Peyer's patch (tissue), 4 donors: ENCODE data around the gene PDE1C.

Source experiments
- POLR2A ChIP-seq, 2 donors: fragments of 450-650 bp; IDR thresholded peaks; one replicate each; pipeline ENCODE4 v1.5.1; 2017; ENCODE audit warnings: antibody characterized with exemption in 2 of 2, mild to moderate bottlenecking in 2 of 2, moderate library complexity in 2 of 2
- TF ChIP-seq, protein P1 (sequence below), 6 experiments: fragments of 450-650 bp in 4 of 6; fragments of 200-600 bp in 2 of 6; sonication (generic) in 1 of 6; IDR thresholded peaks; one replicate each; pipeline ENCODE4 v1.5.1; 2017 to 2019; ENCODE audit warnings: antibody characterized with exemption in 6 of 6, mild to moderate bottlenecking in 3 of 6, moderate library complexity in 1 of 6

DNA sequence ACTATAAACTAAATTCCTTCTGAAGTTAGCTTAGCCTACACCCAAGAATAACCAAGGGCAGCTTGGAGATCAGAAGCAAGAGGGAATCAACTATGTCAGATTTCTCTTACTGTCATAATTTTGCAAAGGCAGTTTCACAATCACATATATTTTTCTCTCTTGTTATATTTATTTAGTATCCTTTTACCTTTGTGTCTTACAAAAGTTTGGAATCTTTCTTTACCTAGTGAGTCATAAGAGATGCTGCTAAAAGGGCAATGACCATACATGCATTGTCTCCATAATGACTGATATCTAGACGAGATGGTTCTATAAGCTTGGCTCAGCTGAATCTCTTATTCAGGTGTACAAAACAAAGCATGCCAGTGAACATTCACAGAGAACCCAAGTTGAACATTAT, 322.1 kb downstream of the PDE1C start:
- TF ChIP-seq POLR2A (IDR thresholded peaks at IDR 0.05) = no peak
- TF ChIP-seq, protein P1, sequence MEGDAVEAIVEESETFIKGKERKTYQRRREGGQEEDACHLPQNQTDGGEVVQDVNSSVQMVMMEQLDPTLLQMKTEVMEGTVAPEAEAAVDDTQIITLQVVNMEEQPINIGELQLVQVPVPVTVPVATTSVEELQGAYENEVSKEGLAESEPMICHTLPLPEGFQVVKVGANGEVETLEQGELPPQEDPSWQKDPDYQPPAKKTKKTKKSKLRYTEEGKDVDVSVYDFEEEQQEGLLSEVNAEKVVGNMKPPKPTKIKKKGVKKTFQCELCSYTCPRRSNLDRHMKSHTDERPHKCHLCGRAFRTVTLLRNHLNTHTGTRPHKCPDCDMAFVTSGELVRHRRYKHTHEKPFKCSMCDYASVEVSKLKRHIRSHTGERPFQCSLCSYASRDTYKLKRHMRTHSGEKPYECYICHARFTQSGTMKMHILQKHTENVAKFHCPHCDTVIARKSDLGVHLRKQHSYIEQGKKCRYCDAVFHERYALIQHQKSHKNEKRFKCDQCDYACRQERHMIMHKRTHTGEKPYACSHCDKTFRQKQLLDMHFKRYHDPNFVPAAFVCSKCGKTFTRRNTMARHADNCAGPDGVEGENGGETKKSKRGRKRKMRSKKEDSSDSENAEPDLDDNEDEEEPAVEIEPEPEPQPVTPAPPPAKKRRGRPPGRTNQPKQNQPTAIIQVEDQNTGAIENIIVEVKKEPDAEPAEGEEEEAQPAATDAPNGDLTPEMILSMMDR (IDR thresholded peaks at IDR 0.05) = no peak
